ENCODE results near the gene EMC6.
A peak's percentile ranks its signal among the peaks of the same experiment; 100 is the strongest.
"Not testable (repeated sequence)": the region's sequence is repeated elsewhere in the genome, so short reads cannot be mapped to it uniquely, and the experiment has no call there.

Gene EMC6

GRCh38 chr17:3695129-3695722 is 26.6 kb downstream of the EMC6 start:
- Histone ChIP-seq H3K36me3 (ENCODE audit: insufficient read depth, low read length) (no peaks in the 10 kb centered on the region), H3K4me1 (ENCODE audit: insufficient read depth, low read length) (peaks cover 8% of the 10 kb centered on the region; the same call in 1 of the 2 replicates), H3K9me3 (ENCODE audit: insufficient read depth, low read depth, low read length) (peaks cover 5% of the 10 kb centered on the region; the same call in 1 of the 2 replicates), H3K4me3 (ENCODE audit: low read length) (peak overlapping the region; percentile 65), H3K27ac (ENCODE audit: low read depth, low read length) (no peak overlapping the region), H3K27me3 (ENCODE audit: insufficient read depth, low read length) (peaks cover 49% of the 10 kb centered on the region), H3K9ac (ENCODE audit: low read depth, low read length) (peak overlapping the region; percentile 59; the same call in 1 of the 2 replicates)
- 23% methylated on average over 16 of the region's 17 CpGs for WGBS

GRCh38 chr17:3695723-3696411 is 27.3 kb downstream of the EMC6 start, which contains the start of gene P2RX5:
Gene P2RX5, minus strand, starts transcription at chr17:3696155. Its CDS starts 150 bp downstream, at chr17:3696005.
- peaks cover 49% of the 10 kb centered on the region for H3K27me3 ChIP-seq (ENCODE audit: insufficient read depth, low read length)
- peaks cover 5% of the 10 kb centered on the region; the same call in 1 of the 2 replicates for H3K9me3 ChIP-seq (ENCODE audit: insufficient read depth, low read depth, low read length)
- peak within 1 kb of the TSS; percentile 65 for H3K4me3 ChIP-seq (ENCODE audit: low read length)
- no peaks in the 10 kb centered on the region for H3K36me3 ChIP-seq (ENCODE audit: insufficient read depth, low read length)
- H3K27ac ChIP-seq (ENCODE audit: low read depth, low read length): no peak within 1 kb of the TSS
- peak within 1 kb of the TSS; percentile 59; the same call in 1 of the 2 replicates for H3K9ac ChIP-seq (ENCODE audit: low read depth, low read length)
- WGBS: 1% methylated on average over 57 of the region's 65 CpGs
- H3K4me1 ChIP-seq (ENCODE audit: insufficient read depth, low read length): peaks cover 8% of the 10 kb centered on the region; the same call in 1 of the 2 replicates

GRCh38 chr17:3697103-3697476 is 28.5 kb downstream of the EMC6 start:
- Histone ChIP-seq H3K9ac (ENCODE audit: low read depth, low read length) (no peak overlapping the region), H3K27ac (ENCODE audit: low read depth, low read length) (no peak overlapping the region), H3K36me3 (ENCODE audit: insufficient read depth, low read length) (no peaks in the 10 kb centered on the region), H3K27me3 (ENCODE audit: insufficient read depth, low read length) (peaks cover 49% of the 10 kb centered on the region), H3K9me3 (ENCODE audit: insufficient read depth, low read depth, low read length) (peaks cover 5% of the 10 kb centered on the region; the same call in 1 of the 2 replicates), H3K4me1 (ENCODE audit: insufficient read depth, low read length) (peaks cover 8% of the 10 kb centered on the region; the same call in 1 of the 2 replicates), H3K4me3 (ENCODE audit: low read length) (no peak overlapping the region)
- 76% methylated on average over 12 of the region's 12 CpGs for WGBS

GRCh38 chr17:3698139-3698538 is 29.5 kb downstream of the EMC6 start:
- no peak overlapping the region for H3K27ac ChIP-seq (ENCODE audit: low read depth, low read length)
- no peaks in the 10 kb centered on the region for H3K36me3 ChIP-seq (ENCODE audit: insufficient read depth, low read length)
- peaks cover 49% of the 10 kb centered on the region for H3K27me3 ChIP-seq (ENCODE audit: insufficient read depth, low read length)
- no peak overlapping the region for H3K4me3 ChIP-seq (ENCODE audit: low read length)
- H3K4me1 ChIP-seq (ENCODE audit: insufficient read depth, low read length): peaks cover 8% of the 10 kb centered on the region; the same call in 1 of the 2 replicates
- 81% methylated on average over 4 of the region's 4 CpGs for WGBS
- no peak overlapping the region for H3K9ac ChIP-seq (ENCODE audit: low read depth, low read length)
- H3K9me3 ChIP-seq (ENCODE audit: insufficient read depth, low read depth, low read length): peaks cover 5% of the 10 kb centered on the region; the same call in 1 of the 2 replicates

- no peak overlapping the region for H3K4me3 ChIP-seq (ENCODE audit: low read length)
- H3K4me1 ChIP-seq (ENCODE audit: insufficient read depth, low read length): 0 out of 2 replicates have a peak, but pooled peaks cover 3% of the 10 kb centered on the region
- H3K27me3 ChIP-seq (ENCODE audit: insufficient read depth, low read length): peaks cover 36% of the 10 kb centered on the region
- no peak overlapping the region for H3K27ac ChIP-seq (ENCODE audit: low read depth, low read length)
- H3K36me3 ChIP-seq (ENCODE audit: insufficient read depth, low read length): no peaks in the 10 kb centered on the region
- peaks cover 5% of the 10 kb centered on the region; the same call in 1 of the 2 replicates for H3K9me3 ChIP-seq (ENCODE audit: insufficient read depth, low read depth, low read length)
- H3K9ac ChIP-seq (ENCODE audit: low read depth, low read length): no peak overlapping the region
- WGBS: 91% methylated on average over 4 of the region's 4 CpGs
Observed at GRCh38 chr17:3699951-3700350, 31.3 kb downstream of the EMC6 start.

- H3K4me1 ChIP-seq (ENCODE audit: insufficient read depth, low read length); H3K9ac ChIP-seq (ENCODE audit: low read depth, low read length); H3K4me3 ChIP-seq (ENCODE audit: low read length); H3K9me3 ChIP-seq (ENCODE audit: insufficient read depth, low read depth, low read length); H3K27ac ChIP-seq (ENCODE audit: low read depth, low read length); H3K36me3 ChIP-seq (ENCODE audit: insufficient read depth, low read length): not testable (repeated sequence)
- WGBS: 88% methylated on average over 7 of the region's 7 CpGs
- H3K27me3 ChIP-seq (ENCODE audit: insufficient read depth, low read length): peaks cover 16% of the 10 kb centered on the region
Observed at GRCh38 chr17:3702041-3702539, 33.5 kb downstream of the EMC6 start.

- no peaks in the 10 kb centered on the region for H3K27me3 ChIP-seq (ENCODE audit: insufficient read depth, low read length)
- H3K4me3 ChIP-seq (ENCODE audit: low read length): no peak overlapping the region
- no peak overlapping the region for H3K27ac ChIP-seq (ENCODE audit: low read depth, low read length)
- no peak overlapping the region for H3K9ac ChIP-seq (ENCODE audit: low read depth, low read length)
- WGBS: 88% methylated on average over 19 of the region's 20 CpGs
- no peaks in the 10 kb centered on the region for H3K4me1 ChIP-seq (ENCODE audit: insufficient read depth, low read length)
- H3K36me3 ChIP-seq (ENCODE audit: insufficient read depth, low read length): no peaks in the 10 kb centered on the region
- no peaks in the 10 kb centered on the region for H3K9me3 ChIP-seq (ENCODE audit: insufficient read depth, low read depth, low read length)
Observed at GRCh38 chr17:3704931-3705717, 36.5 kb downstream of the EMC6 start.

- H3K27me3 ChIP-seq (ENCODE audit: insufficient read depth, low read length); H3K9me3 ChIP-seq (ENCODE audit: insufficient read depth, low read depth, low read length); H3K4me3 ChIP-seq (ENCODE audit: low read length); H3K9ac ChIP-seq (ENCODE audit: low read depth, low read length); H3K36me3 ChIP-seq (ENCODE audit: insufficient read depth, low read length); H3K27ac ChIP-seq (ENCODE audit: low read depth, low read length); H3K4me1 ChIP-seq (ENCODE audit: insufficient read depth, low read length): not testable (repeated sequence)
- 85% methylated on average over 1 of the region's 1 CpG for WGBS
Observed at GRCh38 chr17:3705718-3705984, 37.0 kb downstream of the EMC6 start.

- 97% methylated on average over 3 of the region's 3 CpGs for WGBS
Observed at GRCh38 chr17:3708366-3708765, 39.8 kb downstream of the EMC6 start.

GRCh38 chr17:3710951-3711383 is 42.4 kb downstream of the EMC6 start:
- no peaks in the 10 kb centered on the region for H3K9me3 ChIP-seq (ENCODE audit: insufficient read depth, low read depth, low read length)
- 74% methylated on average over 5 of the region's 5 CpGs for WGBS
- no peak overlapping the region for H3K4me3 ChIP-seq (ENCODE audit: low read length)
- peaks cover 21% of the 10 kb centered on the region for H3K36me3 ChIP-seq (ENCODE audit: insufficient read depth, low read length)
- no peaks in the 10 kb centered on the region for H3K27me3 ChIP-seq (ENCODE audit: insufficient read depth, low read length)
- H3K4me1 ChIP-seq (ENCODE audit: insufficient read depth, low read length): peaks cover 3% of the 10 kb centered on the region; the same call in 1 of the 2 replicates
- H3K27ac ChIP-seq (ENCODE audit: low read depth, low read length): no peak overlapping the region
- H3K9ac ChIP-seq (ENCODE audit: low read depth, low read length): no peak overlapping the region

More at GRCh38 chr17:3708366-3708765, 39.8 kb downstream of the EMC6 start:
- H3K27ac ChIP-seq (ENCODE audit: low read depth, low read length): no peak overlapping the region
- no peak overlapping the region for H3K9ac ChIP-seq (ENCODE audit: low read depth, low read length)
- peaks cover 7% of the 10 kb centered on the region; the same call in 1 of the 2 replicates for H3K36me3 ChIP-seq (ENCODE audit: insufficient read depth, low read length)
- H3K4me1 ChIP-seq (ENCODE audit: insufficient read depth, low read length): peaks cover 3% of the 10 kb centered on the region; the same call in 1 of the 2 replicates
- no peaks in the 10 kb centered on the region for H3K27me3 ChIP-seq (ENCODE audit: insufficient read depth, low read length)
- H3K4me3 ChIP-seq (ENCODE audit: low read length): no peak overlapping the region
- no peaks in the 10 kb centered on the region for H3K9me3 ChIP-seq (ENCODE audit: insufficient read depth, low read depth, low read length)

Data from HUES64 (cell line).